ENCODE data around the gene KRTAP1-4.
"Not testable (repeated sequence)": the region's sequence is repeated elsewhere in the genome, so short reads cannot be mapped to it uniquely, and the experiment has no call there.

The KRTAP1-4 gene

GRCh38 chr17:41004397-41004796, 25.6 kb downstream of the KRTAP1-4 start:
- no peak for DNase-seq (ENCODE audit: low spot score)

GRCh38 chr17:41003926-41004325, 26.1 kb downstream of the KRTAP1-4 start:
- no peak for DNase-seq (ENCODE audit: low spot score)

- no peak for DNase-seq (ENCODE audit: low spot score)
These were observed 27.2 kb downstream of the KRTAP1-4 start for GRCh38 chr17:41002814-41003213.

GRCh38 chr17:41001795-41002194, 28.2 kb downstream of the KRTAP1-4 start:
- DNase-seq (ENCODE audit: low spot score) = no peak

- not testable (repeated sequence) for DNase-seq (ENCODE audit: low spot score)
These were observed 30.4 kb downstream of the KRTAP1-4 start, which contains the start of gene KRTAP3-2 for GRCh38 chr17:40999563-40999962. Gene KRTAP3-2, minus strand, starts transcription at chr17:40999906. Its CDS starts 53 bp downstream, at chr17:40999853.

GRCh38 chr17:40997361-40997760, 32.6 kb downstream of the KRTAP1-4 start:
- no peak for DNase-seq (ENCODE audit: low spot score)

GRCh38 chr17:40996829-40997228, 33.2 kb downstream of the KRTAP1-4 start:
- DNase-seq (ENCODE audit: low spot score) = no peak

- no peak for DNase-seq (ENCODE audit: low spot score)
These were observed 34.9 kb downstream of the KRTAP1-4 start for GRCh38 chr17:40995116-40995515.

GRCh38 chr17:40993839-40994238, 36.2 kb downstream of the KRTAP1-4 start, which contains the start of gene KRTAP3-3:
Gene KRTAP3-3, minus strand, starts transcription at chr17:40994164. Its CDS starts 67 bp downstream, at chr17:40994097.
- no peak for DNase-seq (ENCODE audit: low spot score)

- no peak for DNase-seq (ENCODE audit: low spot score)
These were observed 36.9 kb downstream of the KRTAP1-4 start for GRCh38 chr17:40993084-40993483.

- DNase-seq (ENCODE audit: low spot score) = no peak
These were observed 37.3 kb downstream of the KRTAP1-4 start for GRCh38 chr17:40992666-40993065.

- no peak for DNase-seq (ENCODE audit: low spot score)
These were observed 43.1 kb downstream of the KRTAP1-4 start for GRCh38 chr17:40986920-40987319.

GRCh38 chr17:40984226-40984625, 45.8 kb downstream of the KRTAP1-4 start, which contains the start of gene KRT40:
Gene KRT40, minus strand, starts transcription at chr17:40984326. Its CDS starts 53 bp downstream, at chr17:40984273.
- DNase-seq (ENCODE audit: low spot score) = no peak

- DNase-seq (ENCODE audit: low spot score) = no peak
These were observed 48.9 kb downstream of the KRTAP1-4 start for GRCh38 chr17:40981115-40981514.

GRCh38 chr17:40980596-40980995, 49.4 kb downstream of the KRTAP1-4 start:
- no peak for DNase-seq (ENCODE audit: low spot score)

- no peak for DNase-seq (ENCODE audit: low spot score)
These were observed 49.9 kb downstream of the KRTAP1-4 start for GRCh38 chr17:40980117-40980516.
